ENCODE data around the gene TSKS.

GRCh38 chr19:49781394-49781793 is 18.3 kb upstream of the TSKS start:
- TF ChIP-seq CTCF (IDR thresholded peaks at IDR 0.05) (no peak), POLR2AphosphoS5 (IDR thresholded peaks at IDR 0.05) (no peak), POLR2A (IDR thresholded peaks at IDR 0.05) (no peak), EP300 (IDR thresholded peaks at IDR 0.05) (no peak)

All from upper lobe of left lung (tissue), 4 donors.